GM12801 (cell line): ENCODE measurements around the gene NGEF.

Experiments
- CTCF ChIP-seq: IDR thresholded peaks from one replicate; pipeline ENCODE4 v1.5.1; 2011; ENCODE audit warnings: control low read depth; ENCODE audit not compliant: insufficient read length; ENCODE audit errors: extremely low read depth

The NGEF gene

GRCh38 chr2:233000886-233001750 lies 11.9 kb downstream of the NGEF start:
- no peak for TF ChIP-seq CTCF

- TF ChIP-seq CTCF, result no peak
Observed at GRCh38 chr2:232999354-232999753, 13.7 kb downstream of the NGEF start.

- TF ChIP-seq CTCF, result no peak
Observed at GRCh38 chr2:232998666-232998985, 14.4 kb downstream of the NGEF start.

GRCh38 chr2:232997749-232998665 lies 15.0 kb downstream of the NGEF start:
- TF ChIP-seq CTCF, result no peak

GRCh38 chr2:232994446-232994845 lies 18.6 kb downstream of the NGEF start:
- no peak for TF ChIP-seq CTCF

GRCh38 chr2:232993231-232993821 lies 19.7 kb downstream of the NGEF start:
- no peak for TF ChIP-seq CTCF

- no peak for TF ChIP-seq CTCF
Observed at GRCh38 chr2:232986155-232986554, 26.9 kb downstream of the NGEF start.
